ENCODE measurements around the gene NT5C3B. TPM values are rescaled to one million over a fixed set of nuclear protein-coding genes. Genes with fewer than 3 reads are reported as not detected.
"Not testable (repeated sequence)": the region's sequence is repeated elsewhere in the genome, so short reads cannot be mapped to it uniquely, and the experiment has no call there.

Gene NT5C3B
- total RNA-seq, 1 donor: 69.8 TPM

- Histone ChIP-seq H2AFZ (ENCODE audit: low read length) (peak within 1 kb of the TSS; percentile 73), H3K79me2 (ENCODE audit: insufficient read depth, low read length) (peaks cover 7% of the 10 kb centered on the region), H3K4me2 (ENCODE audit: insufficient read depth, low read length) (peak within 1 kb of the TSS; percentile 79), H3K27me3 (ENCODE audit: insufficient read depth, low read length) (no peaks in the 10 kb centered on the region), H3K27ac (ENCODE audit: low read depth, low read length) (no peak within 1 kb of the TSS), H4K20me1 (ENCODE audit: insufficient read depth, low read length) (no peaks in the 10 kb centered on the region), H3K4me3 (ENCODE audit: insufficient read depth, low read length) (peak within 1 kb of the TSS; percentile 90), H3K4me1 (ENCODE audit: insufficient read depth, low read length) (peaks cover 11% of the 10 kb centered on the region), H3K9me3 (ENCODE audit: low read depth, low read length) (no peaks in the 10 kb centered on the region), H3K36me3 (ENCODE audit: insufficient read depth, low read length) (peaks cover 7% of the 10 kb centered on the region)
- no peak for DNase-seq (ENCODE audit: insufficient read length, low spot score, missing footprints)
- no peak for TF ChIP-seq CTCF (IDR thresholded peaks at IDR 0.05; ENCODE audit: extremely low read depth, low read depth, low read length)
Observed at GRCh38 chr17:41837761-41838538, 1.9 kb upstream of the NT5C3B start, which contains the start of gene KLHL10. Gene KLHL10, plus strand, starts transcription at chr17:41837825. Its CDS starts 108 bp downstream, at chr17:41837933.

- Histone ChIP-seq H3K4me1 (ENCODE audit: insufficient read depth, low read length) (peaks cover 11% of the 10 kb centered on the region), H3K9me3 (ENCODE audit: low read depth, low read length) (no peaks in the 10 kb centered on the region), H3K27ac (ENCODE audit: low read depth, low read length) (no peak overlapping the region), H4K20me1 (ENCODE audit: insufficient read depth, low read length) (no peaks in the 10 kb centered on the region), H3K36me3 (ENCODE audit: insufficient read depth, low read length) (peaks cover 14% of the 10 kb centered on the region), H2AFZ (ENCODE audit: low read length) (peak overlapping the region; percentile 73), H3K79me2 (ENCODE audit: insufficient read depth, low read length) (peaks cover 7% of the 10 kb centered on the region), H3K4me3 (ENCODE audit: insufficient read depth, low read length) (peak overlapping the region; percentile 90), H3K27me3 (ENCODE audit: insufficient read depth, low read length) (no peaks in the 10 kb centered on the region), H3K4me2 (ENCODE audit: insufficient read depth, low read length) (peak overlapping the region; percentile 79)
- no peak for DNase-seq (ENCODE audit: insufficient read length, low spot score, missing footprints)
- no peak for TF ChIP-seq CTCF (IDR thresholded peaks at IDR 0.05; ENCODE audit: extremely low read depth, low read depth, low read length)
Observed at GRCh38 chr17:41836550-41837196, 641 bp upstream of the NT5C3B start.

GRCh38 chr17:41835214-41835799 is 725 bp downstream of the NT5C3B start:
- peaks cover 7% of the 10 kb centered on the region for H3K79me2 ChIP-seq (ENCODE audit: insufficient read depth, low read length)
- H3K4me2 ChIP-seq (ENCODE audit: insufficient read depth, low read length): peak overlapping the region; percentile 79
- no peaks in the 10 kb centered on the region for H4K20me1 ChIP-seq (ENCODE audit: insufficient read depth, low read length)
- TF ChIP-seq CTCF (IDR thresholded peaks at IDR 0.05; ENCODE audit: extremely low read depth, low read depth, low read length): no peak
- no peaks in the 10 kb centered on the region for H3K9me3 ChIP-seq (ENCODE audit: low read depth, low read length)
- H3K27ac ChIP-seq (ENCODE audit: low read depth, low read length): peak overlapping the region; percentile 45
- H3K4me3 ChIP-seq (ENCODE audit: insufficient read depth, low read length): peak overlapping the region; percentile 90
- no peaks in the 10 kb centered on the region for H3K27me3 ChIP-seq (ENCODE audit: insufficient read depth, low read length)
- DNase-seq (ENCODE audit: insufficient read length, low spot score, missing footprints): no peak
- H3K36me3 ChIP-seq (ENCODE audit: insufficient read depth, low read length): peaks cover 25% of the 10 kb centered on the region
- peak overlapping the region; percentile 65 for H2AFZ ChIP-seq (ENCODE audit: low read length)
- H3K4me1 ChIP-seq (ENCODE audit: insufficient read depth, low read length): peaks cover 11% of the 10 kb centered on the region

GRCh38 chr17:41829961-41830360 is 6.1 kb downstream of the NT5C3B start:
- not testable (repeated sequence) for H3K27me3 ChIP-seq (ENCODE audit: insufficient read depth, low read length); H3K79me2 ChIP-seq (ENCODE audit: insufficient read depth, low read length); H3K4me2 ChIP-seq (ENCODE audit: insufficient read depth, low read length); H3K27ac ChIP-seq (ENCODE audit: low read depth, low read length); H2AFZ ChIP-seq (ENCODE audit: low read length); H3K4me3 ChIP-seq (ENCODE audit: insufficient read depth, low read length); H4K20me1 ChIP-seq (ENCODE audit: insufficient read depth, low read length); H3K4me1 ChIP-seq (ENCODE audit: insufficient read depth, low read length); H3K9me3 ChIP-seq (ENCODE audit: low read depth, low read length)
- DNase-seq (ENCODE audit: insufficient read length, low spot score, missing footprints): peak; percentile 74
- H3K36me3 ChIP-seq (ENCODE audit: insufficient read depth, low read length): peaks cover 49% of the 10 kb centered on the region
